HAP-1 (cell line): ENCODE measurements around the gene GABRB2.
"Not testable (repeated sequence)": the region's sequence is repeated elsewhere in the genome, so short reads cannot be mapped to it uniquely, and the experiment has no call there.

Source experiments
- DNase-seq, 2 experiments: peaks; one replicate each; pipeline ENCODE4 v3.0.0-alpha.2; 2016 to 2020; ENCODE audit warnings: low spot score in 2 of 2
- H3K27me3 ChIP-seq: fragments of 250-450 bp; sonication (Bioruptor Pico); 2 replicates; pipeline ENCODE4 v1.5.1; 2020; ENCODE audit warnings: low read depth, mild to moderate bottlenecking, moderate library complexity
- H3K36me3 ChIP-seq: fragments of 250-450 bp; sonication (Bioruptor Pico); replicated peaks from 2 replicates; pipeline ENCODE4 v1.5.1; 2020; ENCODE audit warnings: mild to moderate bottlenecking
- H3K4me1 ChIP-seq: fragments of 250-450 bp; sonication (Bioruptor Pico); 2 replicates; pipeline ENCODE4 v1.5.1; 2020; ENCODE audit warnings: mild to moderate bottlenecking
- H3K4me3 ChIP-seq: fragments of 250-450 bp; sonication (Bioruptor Pico); 2 replicates; pipeline ENCODE4 v1.5.1; 2020; ENCODE audit warnings: mild to moderate bottlenecking, moderate library complexity
- H3K9me3 ChIP-seq: fragments of 250-450 bp; sonication (Bioruptor Pico); 2 replicates; pipeline ENCODE4 v1.5.1; 2020; ENCODE audit warnings: mild to moderate bottlenecking, moderate library complexity
- in situ Hi-C: fragments of 300-500 bp; cut with MboI; formaldehyde crosslinking; loops from 3 replicates; pipeline ENCODE4 v1.14.3; 2020; ENCODE audit warnings: low sequenced_read_pairs, inconsistent platforms, mixed read lengths

GABRB2 gene

GRCh38 chr5:161539016-161539415 is 7.5 kb downstream of the GABRB2 start:
- Histone ChIP-seq H3K27me3 (no peaks in the 10 kb centered on the region), H3K4me3 (no peak overlapping the region), H3K36me3 (no peaks in the 10 kb centered on the region), H3K4me1 (no peaks in the 10 kb centered on the region), H3K9me3 (no peaks in the 10 kb centered on the region)
- no peak for DNase-seq
- in situ Hi-C loops: no loop called here

- H3K4me1 ChIP-seq: no peaks in the 10 kb centered on the region
- H3K27me3 ChIP-seq: no peaks in the 10 kb centered on the region
- H3K9me3 ChIP-seq: no peaks in the 10 kb centered on the region
- no peaks in the 10 kb centered on the region for H3K36me3 ChIP-seq
- DNase-seq: no peak
- no peak overlapping the region for H3K4me3 ChIP-seq
- in situ Hi-C loops: no loop called here
Measured at GRCh38 chr5:161535762-161536161, 10.8 kb downstream of the GABRB2 start.

- H3K27me3 ChIP-seq: no peaks in the 10 kb centered on the region
- H3K36me3 ChIP-seq: no peaks in the 10 kb centered on the region
- no peaks in the 10 kb centered on the region for H3K4me1 ChIP-seq
- H3K9me3 ChIP-seq: no peaks in the 10 kb centered on the region
- DNase-seq: no peak
- H3K4me3 ChIP-seq: no peak overlapping the region
- in situ Hi-C loops: no loop called here
Measured at GRCh38 chr5:161530700-161531099, 15.8 kb downstream of the GABRB2 start.

DNA sequence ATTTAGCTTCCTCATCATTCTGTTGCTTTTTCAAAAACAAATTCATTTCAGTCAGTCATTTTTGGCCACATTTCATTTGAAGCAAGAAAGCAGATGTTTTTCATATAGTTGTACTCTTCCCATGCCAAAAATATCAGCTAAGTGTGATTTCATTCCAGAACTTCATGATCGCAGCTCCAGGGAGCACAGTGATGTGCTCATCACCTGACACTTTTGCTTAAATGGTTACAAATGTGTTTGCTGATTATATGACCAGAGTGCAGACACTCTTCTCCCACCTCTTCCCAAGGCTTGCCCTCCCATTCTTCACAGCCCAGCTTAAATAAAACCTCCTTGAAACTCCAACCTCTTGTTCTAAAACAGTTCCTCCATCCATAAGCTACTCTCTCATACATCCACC is 32.6 kb downstream of the GABRB2 start:
- DNase-seq: no peak
- H3K36me3 ChIP-seq: no peaks in the 10 kb centered on the region
- no peaks in the 10 kb centered on the region for H3K4me1 ChIP-seq
- no peaks in the 10 kb centered on the region for H3K9me3 ChIP-seq
- H3K27me3 ChIP-seq: no peaks in the 10 kb centered on the region
- in situ Hi-C loops: no loop called here
- no peak overlapping the region for H3K4me3 ChIP-seq

- Histone ChIP-seq H3K36me3 (no peaks in the 10 kb centered on the region), H3K4me3 (no peak overlapping the region), H3K4me1 (no peaks in the 10 kb centered on the region), H3K27me3 (no peaks in the 10 kb centered on the region), H3K9me3 (no peaks in the 10 kb centered on the region)
- DNase-seq: no peak
- in situ Hi-C loops: no loop called here
Measured at GRCh38 chr5:161507591-161507990, 38.9 kb downstream of the GABRB2 start.

DNA sequence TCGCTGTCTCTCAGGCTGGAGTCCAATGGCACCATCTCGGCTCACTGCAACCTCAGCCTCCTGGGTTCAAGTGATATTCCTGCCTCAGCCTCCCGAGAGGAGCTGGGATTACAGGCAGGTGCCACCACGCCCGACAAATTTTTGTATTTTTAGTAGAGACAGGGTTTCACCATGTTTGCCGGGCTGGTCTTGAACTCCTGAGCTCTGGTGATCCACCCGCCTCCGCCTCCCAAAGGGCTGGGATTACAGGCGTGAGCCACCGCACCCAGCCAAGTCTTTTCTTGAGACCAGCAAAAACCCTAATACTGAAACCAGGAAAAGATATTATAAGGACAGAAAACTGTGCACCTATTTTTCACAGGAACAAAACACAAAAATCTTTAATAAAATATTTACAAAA is 41.4 kb downstream of the GABRB2 start:
- H3K9me3 ChIP-seq, H3K27me3 ChIP-seq, H3K36me3 ChIP-seq, in situ Hi-C loops, DNase-seq, H3K4me3 ChIP-seq, H3K4me1 ChIP-seq: not testable (repeated sequence)

GRCh38 chr5:161498531-161498930 is 48.0 kb downstream of the GABRB2 start:
- DNase-seq: no peak
- Histone ChIP-seq H3K9me3 (no peaks in the 10 kb centered on the region), H3K36me3 (no peaks in the 10 kb centered on the region), H3K27me3 (no peaks in the 10 kb centered on the region), H3K4me1 (no peaks in the 10 kb centered on the region), H3K4me3 (no peak overlapping the region)
- in situ Hi-C loops: no loop called here

- H3K36me3 ChIP-seq: no peaks in the 10 kb centered on the region
- no peak overlapping the region for H3K4me3 ChIP-seq
- in situ Hi-C loops: no loop called here
- H3K27me3 ChIP-seq: no peaks in the 10 kb centered on the region; the same call in 1 of the 2 replicates
- H3K4me1 ChIP-seq: no peaks in the 10 kb centered on the region
- no peaks in the 10 kb centered on the region for H3K9me3 ChIP-seq
- DNase-seq: no peak
Measured at GRCh38 chr5:161483721-161484120, 62.8 kb downstream of the GABRB2 start.

DNA sequence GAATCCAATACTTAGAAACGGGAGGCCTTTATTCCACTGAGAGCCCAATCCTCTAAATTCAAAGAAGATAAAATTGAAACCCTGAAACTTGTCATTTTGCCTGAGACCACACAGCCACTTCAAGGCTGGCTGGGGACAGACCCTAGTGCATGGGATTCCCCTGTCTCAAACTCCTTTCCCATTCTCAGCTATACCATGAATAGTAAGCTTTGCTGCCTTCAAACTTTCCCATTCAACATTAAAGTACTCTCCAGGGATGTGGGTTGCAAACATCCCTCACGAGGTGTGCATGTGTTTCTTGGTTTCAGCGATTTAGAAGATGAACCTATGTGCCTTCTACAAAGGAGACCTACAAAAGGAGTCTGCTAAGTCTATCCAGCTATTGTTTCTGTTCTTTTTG is 64.6 kb downstream of the GABRB2 start:
- no peaks in the 10 kb centered on the region for H3K36me3 ChIP-seq
- in situ Hi-C loops: no loop called here
- no peak overlapping the region for H3K4me3 ChIP-seq

GRCh38 chr5:161471211-161471950 is 75.1 kb downstream of the GABRB2 start:
- in situ Hi-C loops: no loop called here
- no peaks in the 10 kb centered on the region for H3K27me3 ChIP-seq
- H3K4me3 ChIP-seq: no peak overlapping the region
- H3K9me3 ChIP-seq: no peaks in the 10 kb centered on the region
- H3K4me1 ChIP-seq: no peaks in the 10 kb centered on the region
- DNase-seq: no peak
- H3K36me3 ChIP-seq: no peaks in the 10 kb centered on the region

More for the DNA sequence above, 64.6 kb downstream of the GABRB2 start:
- no peak for DNase-seq
- Histone ChIP-seq H3K27me3 (no peaks in the 10 kb centered on the region), H3K4me1 (no peaks in the 10 kb centered on the region), H3K9me3 (no peaks in the 10 kb centered on the region)

GRCh38 chr5:161467703-161468102 is 78.8 kb downstream of the GABRB2 start:
- no peaks in the 10 kb centered on the region for H3K4me1 ChIP-seq
- H3K27me3 ChIP-seq: no peaks in the 10 kb centered on the region

DNA sequence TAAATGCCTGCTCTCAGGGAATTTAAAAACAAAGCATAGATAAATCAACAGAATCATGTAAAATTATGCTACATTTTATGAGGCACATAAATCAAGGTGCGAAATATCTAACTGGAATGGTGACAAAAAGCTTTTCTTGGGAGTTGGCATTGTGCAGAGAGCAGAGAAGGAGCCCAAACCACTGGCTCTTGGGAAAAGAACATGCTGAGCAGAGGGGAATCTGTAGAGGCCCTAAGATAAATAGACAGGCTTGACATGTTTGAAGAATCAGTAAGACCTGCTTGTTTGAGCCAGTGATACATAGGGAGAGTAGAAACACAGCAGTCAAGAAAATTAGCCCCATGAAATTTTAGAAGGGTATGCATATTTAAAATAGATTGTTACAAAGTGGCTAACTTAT is 85.8 kb downstream of the GABRB2 start:
- no peaks in the 10 kb centered on the region for H3K9me3 ChIP-seq
- H3K4me1 ChIP-seq: no peaks in the 10 kb centered on the region
- no peak overlapping the region for H3K4me3 ChIP-seq
- in situ Hi-C loops: no loop called here
- H3K36me3 ChIP-seq: no peaks in the 10 kb centered on the region
- no peak for DNase-seq
- H3K27me3 ChIP-seq: no peaks in the 10 kb centered on the region

More at GRCh38 chr5:161467703-161468102, 78.8 kb downstream of the GABRB2 start:
- Histone ChIP-seq H3K4me3 (no peak overlapping the region), H3K9me3 (no peaks in the 10 kb centered on the region), H3K36me3 (no peaks in the 10 kb centered on the region)
- in situ Hi-C loops: no loop called here
- no peak for DNase-seq

GRCh38 chr5:161446655-161447054 is 99.9 kb downstream of the GABRB2 start:
- in situ Hi-C loops: no loop called here
- no peak for DNase-seq
- Histone ChIP-seq H3K27me3 (no peaks in the 10 kb centered on the region), H3K9me3 (no peaks in the 10 kb centered on the region), H3K4me1 (no peaks in the 10 kb centered on the region), H3K36me3 (no peaks in the 10 kb centered on the region), H3K4me3 (no peak overlapping the region)

DNA sequence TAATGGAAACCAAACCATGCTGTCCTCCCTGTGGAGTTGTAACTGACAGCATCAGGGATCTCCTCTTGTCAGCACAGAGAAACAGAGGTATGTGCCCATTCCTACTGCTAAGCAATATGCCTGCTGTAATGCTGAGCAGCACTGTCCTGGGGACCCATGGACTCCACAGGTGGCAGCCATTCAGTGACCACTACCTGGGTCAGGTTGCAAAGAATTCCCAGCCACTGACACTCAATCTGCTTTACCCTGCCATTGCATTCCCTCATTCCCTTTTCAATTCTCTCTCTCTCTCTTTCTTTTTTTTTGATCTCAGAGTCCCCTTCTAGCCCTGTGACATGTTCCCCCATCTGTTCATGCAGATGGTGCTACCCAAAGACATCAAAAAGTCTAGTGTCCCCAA is 104.1 kb downstream of the GABRB2 start:
- H3K27me3 ChIP-seq: no peaks in the 10 kb centered on the region; the same call in 1 of the 2 replicates
- no peaks in the 10 kb centered on the region for H3K36me3 ChIP-seq
- no peaks in the 10 kb centered on the region for H3K4me1 ChIP-seq
- no peak overlapping the region for H3K4me3 ChIP-seq
- in situ Hi-C loops: no loop called here
- no peaks in the 10 kb centered on the region for H3K9me3 ChIP-seq
- DNase-seq: no peak

DNA sequence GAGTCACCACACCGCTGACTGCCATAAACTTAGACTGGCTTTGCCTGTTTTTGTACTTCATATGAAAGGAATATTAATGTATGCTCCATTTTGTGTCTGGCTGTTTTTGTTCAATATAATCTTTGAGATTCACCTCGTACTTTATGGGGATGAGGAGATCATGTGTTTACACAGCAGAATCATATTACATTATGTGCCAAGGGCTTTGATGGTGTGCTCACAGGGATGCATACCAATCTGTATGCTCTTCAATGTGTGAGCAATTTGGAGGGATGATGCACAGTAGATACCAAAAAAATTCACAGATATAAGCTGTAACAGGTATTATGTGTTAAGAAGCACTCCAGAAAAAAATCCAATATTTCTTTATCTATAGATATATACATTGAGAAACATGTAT is 113.7 kb downstream of the GABRB2 start:
- H3K27me3 ChIP-seq: no peaks in the 10 kb centered on the region
- no peaks in the 10 kb centered on the region for H3K9me3 ChIP-seq
- no peaks in the 10 kb centered on the region for H3K36me3 ChIP-seq
- DNase-seq: no peak
- no peaks in the 10 kb centered on the region for H3K4me1 ChIP-seq
- H3K4me3 ChIP-seq: no peak overlapping the region
- in situ Hi-C loops: no loop called here
